A673 (cell line): Measurements from ENCODE around the gene GDPD3. TPM values are rescaled to one million over a fixed set of nuclear protein-coding genes. Genes with fewer than 3 reads are reported as not detected.

Experiments
- BruUV-seq: library from RNA; stranded (reverse); fragments of 400-500 nt; replicated peaks from 2 replicates; lab custom pipeline; 2021; lab: Mats Ljungman, UMichigan
- CTCF ChIA-PET: fragments of 300-600 bp; sonication (Branson Sonifier 250); formaldehyde crosslinking; loops from one replicate; lab custom pipeline; 2022; ENCODE audit warnings: antibody characterized with exemption; lab: Charles Lee
- POLR2A ChIA-PET: fragments of 300-600 bp; sonication (Branson Sonifier 250); formaldehyde crosslinking; loops from one replicate; lab custom pipeline; 2022; ENCODE audit warnings: antibody characterized with exemption; ENCODE audit not compliant: low non-redundant PET; lab: Charles Lee
- DNase-seq: peaks from one replicate; pipeline ENCODE4 v3.0.0-alpha.2; 2015; ENCODE audit warnings: low spot score
- H3K27ac ChIP-seq: fragments of 200-600 bp; sonication (generic); 2 replicates; pipeline ENCODE4 v1.5.1; 2016; ENCODE audit warnings: mixed run types, low read depth, mild to moderate bottlenecking, mixed read lengths, antibody characterized with exemption, low read length; ENCODE audit not compliant: poor library complexity, severe bottlenecking
- H3K27me3 ChIP-seq: fragments of 200-600 bp; sonication (generic); replicated peaks from 2 replicates; pipeline ENCODE4 v1.6.1; 2017; ENCODE audit warnings: mixed run types, low read depth, mild to moderate bottlenecking, mixed read lengths, antibody characterized with exemption, low read length; ENCODE audit not compliant: insufficient read depth, poor library complexity
- H3K36me3 ChIP-seq: fragments of 200-600 bp; sonication (generic); 2 replicates; pipeline ENCODE4 v1.6.1; 2016; ENCODE audit warnings: mixed run types, mild to moderate bottlenecking, mixed read lengths, antibody characterized with exemption, low read length; ENCODE audit not compliant: insufficient read depth, poor library complexity, severe bottlenecking
- H3K4me1 ChIP-seq: fragments of 200-600 bp; sonication (generic); 2 replicates; pipeline ENCODE4 v1.6.1; 2017; ENCODE audit warnings: mixed run types, mild to moderate bottlenecking, mixed read lengths, antibody characterized with exemption, low read length; ENCODE audit not compliant: insufficient read depth, poor library complexity, severe bottlenecking
- H3K4me3 ChIP-seq: fragments of 200-600 bp; sonication (generic); 2 replicates; pipeline ENCODE4 v1.5.1; 2016; ENCODE audit warnings: low read depth, mixed run types, mild to moderate bottlenecking, mixed read lengths, low read length; ENCODE audit not compliant: poor library complexity, severe bottlenecking
- H3K9me3 ChIP-seq: fragments of 200-600 bp; sonication (generic); 2 replicates; pipeline ENCODE4 v1.6.1; 2016; ENCODE audit warnings: mixed run types, low read depth, mild to moderate bottlenecking, mixed read lengths, antibody characterized with exemption, low read length; ENCODE audit not compliant: poor library complexity, severe bottlenecking
- CTCF ChIP-seq: fragments of 300-800, 200-600 bp; sonication (generic); conservative IDR thresholded peaks from 2 replicates; pipeline ENCODE4 v1.5.1; 2017; ENCODE audit warnings: low read depth, mild to moderate bottlenecking, antibody characterized with exemption, low read length, moderate library complexity, mixed read lengths
- EZH2 ChIP-seq: fragments of 200-600 bp; sonication (generic); IDR thresholded peaks from 2 replicates; pipeline ENCODE4 v1.6.1; 2017; ENCODE audit warnings: borderline replicate concordance, low read depth, mild to moderate bottlenecking, mixed read lengths, antibody characterized with exemption, low read length; ENCODE audit not compliant: poor library complexity, severe bottlenecking
- intact Hi-C: fragments of 100-400 bp; cut with micrococcal nuclease; formaldehyde crosslinking; loops from one replicate; pipeline ENCODE4 v1.10.0; 2022; ENCODE audit not compliant: unreplicated experiment
- total RNA-seq: library from RNA; stranded (reverse); gene quantifications from 2 replicates; pipeline ENCODE4 v1.2.3, GENCODE V29; 2021

The GDPD3 gene
- total RNA-seq, 1 experiment from 2014 or later = 2.5 TPM

DNA sequence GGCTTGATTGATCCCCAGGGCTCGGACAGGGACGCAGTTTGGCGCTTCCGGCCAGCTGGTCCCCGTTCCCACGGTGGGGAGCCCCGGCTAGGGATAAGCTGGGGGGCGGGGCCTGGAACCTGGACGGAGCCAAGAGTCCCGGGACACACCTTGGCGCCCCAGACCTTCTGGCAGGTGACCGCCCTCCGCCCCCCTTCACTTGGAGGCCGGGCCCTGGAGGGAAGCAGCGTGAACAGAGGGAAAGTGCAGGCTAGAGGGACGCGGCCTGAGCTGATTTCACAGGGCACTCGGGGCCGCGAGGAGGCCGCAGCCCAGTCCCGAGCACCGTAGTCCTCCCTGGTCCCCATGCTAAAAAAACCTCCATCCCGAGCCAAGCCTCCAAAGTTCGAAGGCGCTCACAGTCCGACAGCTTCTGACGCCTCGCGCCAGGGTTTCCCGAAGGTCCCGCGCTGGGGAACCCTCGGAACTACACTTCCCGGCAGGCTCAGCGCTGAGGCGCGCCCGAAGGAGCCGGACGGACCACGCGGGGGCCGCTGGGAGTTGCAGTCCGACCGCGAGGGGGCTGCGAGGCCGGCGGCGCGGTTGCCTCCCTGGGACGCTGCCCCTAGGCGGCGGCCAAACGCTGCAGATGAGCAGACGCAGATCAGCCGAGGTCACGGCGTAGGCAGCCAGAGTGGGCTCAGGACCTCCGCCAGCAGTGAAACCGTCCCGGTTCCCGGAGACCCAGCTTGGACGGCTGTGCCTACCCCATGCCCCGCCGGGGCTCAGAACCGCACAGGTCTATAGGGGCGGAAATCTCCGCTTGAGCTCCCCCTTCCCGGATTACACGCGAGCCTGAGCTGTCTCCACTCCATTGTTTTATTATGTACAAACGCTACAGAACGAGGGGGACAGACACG lies 21.6 kb downstream of the GDPD3 start, which contains the start of gene TBX6:
Gene TBX6 (minus strand): TSS at position 451 of the 899 bp plus-strand sequence. CDS start 731 bp downstream, outside the sequence.
- ChIA-PET POLR2A (interaction anchor here (0.9 kb wide), 1 partner anchor 26 kb away, joined by 3 read pairs; the partner anchor contains the start of gene ALDOA), CTCF (interaction anchor here (0.6 to 1.3 kb wide), 8 partner anchors 55 to 1081 kb away, joined by 3 to 6 read pairs (median 4); partner anchors contain the start of gene ZNF48)
- peak; percentile 94 for DNase-seq
- peaks cover 18% of the 10 kb centered on the region for H3K4me1 ChIP-seq
- TF ChIP-seq CTCF = peak; percentile 68
- TF ChIP-seq EZH2 = no peak
- intact Hi-C loops = no loop called here
- H3K4me3 ChIP-seq = peak within 1 kb of the TSS; percentile 56
- peaks cover 3% of the 10 kb centered on the region for H3K9me3 ChIP-seq
- no peaks in the 10 kb centered on the region for H3K27me3 ChIP-seq
- no peaks in the 10 kb centered on the region for H3K36me3 ChIP-seq
- BruUV-seq = no TSS peak
- H3K27ac ChIP-seq = peak within 1 kb of the TSS; percentile 58

GRCh38 chr16:30090610-30091331 lies 22.6 kb downstream of the GDPD3 start:
- Histone ChIP-seq H3K4me3 (peak overlapping the region; percentile 56), H3K27ac (no peak overlapping the region), H3K4me1 (peaks cover 18% of the 10 kb centered on the region), H3K36me3 (no peaks in the 10 kb centered on the region), H3K27me3 (no peaks in the 10 kb centered on the region), H3K9me3 (no peaks in the 10 kb centered on the region)
- TF ChIP-seq CTCF = no peak
- no peak for TF ChIP-seq EZH2
- CTCF ChIA-PET = no interaction called here
- intact Hi-C loops = no loop called here
- POLR2A ChIA-PET = interaction anchor here (0.9 kb wide), 1 partner anchor 25 kb away, joined by 3 read pairs; the partner anchor contains the start of gene ALDOA
- no TSS peak for BruUV-seq
- no peak for DNase-seq

GRCh38 chr16:30088832-30089624 lies 24.3 kb downstream of the GDPD3 start:
- intact Hi-C loops = no loop called here
- H3K4me1 ChIP-seq = peaks cover 14% of the 10 kb centered on the region
- peaks cover 14% of the 10 kb centered on the region for H3K36me3 ChIP-seq
- TF ChIP-seq EZH2 = no peak
- no peak for TF ChIP-seq CTCF
- no peaks in the 10 kb centered on the region for H3K27me3 ChIP-seq
- ChIA-PET CTCF (no interaction called here), POLR2A (interaction anchor here (0.6 kb wide), 1 partner anchor 28 kb away, joined by 9 read pairs; no protein-coding TSS in a partner anchor)
- no peak overlapping the region for H3K27ac ChIP-seq
- BruUV-seq = no TSS peak
- DNase-seq = no peak
- no peaks in the 10 kb centered on the region for H3K9me3 ChIP-seq
- H3K4me3 ChIP-seq = no peak overlapping the region
